HS-5 (cell line): ENCODE results near the gene CEP290.
A peak's percentile ranks its signal among the peaks of the same experiment; 100 is the strongest.

ENCODE experiments used
- DNase-seq: peaks from one replicate; pipeline ENCODE4 v3.0.0-alpha.2; 2012; ENCODE audit warnings: low read depth

CEP290 gene

DNA sequence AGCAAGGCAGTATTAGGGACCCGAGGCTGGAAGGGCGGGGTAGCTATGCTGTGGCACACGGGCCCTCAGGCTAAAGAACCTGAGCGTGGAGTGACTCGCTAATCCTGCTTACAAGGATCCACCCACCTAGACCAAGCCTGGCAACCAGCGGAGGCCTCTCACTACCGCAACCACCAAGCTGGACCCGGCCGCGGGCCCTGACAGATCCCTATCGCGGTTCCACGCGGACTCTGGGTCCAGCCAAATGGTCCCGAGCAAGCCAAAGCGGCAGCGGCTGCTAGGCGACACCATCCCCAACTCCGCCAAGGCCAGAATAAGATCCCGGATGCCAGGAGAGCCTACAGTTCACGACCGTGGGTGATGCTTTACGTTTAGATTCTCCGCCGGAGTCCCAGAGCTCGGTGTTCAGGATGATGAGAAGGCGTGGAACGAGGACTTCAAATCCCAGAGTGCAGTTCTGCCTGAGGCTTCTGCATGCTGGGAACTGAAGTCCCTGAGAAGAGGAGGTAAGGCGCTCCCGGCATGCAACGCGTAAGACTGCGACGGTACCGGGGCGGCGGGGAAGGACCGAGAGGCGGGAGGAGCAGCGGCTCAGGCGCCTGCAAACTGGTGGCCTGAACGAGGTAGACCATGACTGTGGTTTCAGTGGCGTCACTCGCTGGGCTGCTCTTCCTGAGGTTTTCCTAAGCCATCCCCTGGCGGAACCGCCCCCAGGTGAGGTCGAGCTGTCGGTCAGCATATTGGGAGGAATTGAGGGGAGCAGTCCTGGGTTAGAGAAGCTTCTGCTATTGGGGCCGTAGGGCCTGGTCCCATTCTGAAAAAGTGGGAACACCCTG, at the start of gene CEP290, which contains the start of gene TMTC3:
TSS of gene CEP290 (minus strand) at position 315 of the 836 bp plus-strand sequence. CDS start 781 bp downstream, outside the sequence.
TSS of gene TMTC3 (plus strand) at position 534 of the 836 bp plus-strand sequence. CDS start 6,009 bp downstream, outside the sequence.
- peak; percentile 97 for DNase-seq

- no peak for DNase-seq
Observed at GRCh38 chr12:88188180-88188579, 46.3 kb upstream of the CEP290 start.

DNA sequence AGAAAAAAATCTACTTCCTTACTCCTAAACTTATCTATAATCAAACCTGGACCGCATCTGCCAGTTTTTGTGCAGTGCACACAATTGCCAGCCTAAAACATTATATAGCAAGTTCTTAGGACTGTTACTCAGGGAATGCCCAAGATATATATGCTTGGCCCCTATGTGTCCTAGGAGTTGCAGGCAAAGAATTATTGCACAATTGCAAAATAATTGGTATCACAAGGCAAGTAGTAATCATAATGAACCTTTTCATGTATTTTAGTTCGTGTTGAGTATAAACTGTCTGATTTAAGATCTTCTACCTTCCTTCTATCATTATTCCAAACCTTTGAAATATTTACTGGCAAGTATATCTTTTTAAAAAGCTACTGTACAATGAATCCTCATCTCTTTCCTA, 45.7 kb upstream of the CEP290 start:
- DNase-seq = no peak

DNA sequence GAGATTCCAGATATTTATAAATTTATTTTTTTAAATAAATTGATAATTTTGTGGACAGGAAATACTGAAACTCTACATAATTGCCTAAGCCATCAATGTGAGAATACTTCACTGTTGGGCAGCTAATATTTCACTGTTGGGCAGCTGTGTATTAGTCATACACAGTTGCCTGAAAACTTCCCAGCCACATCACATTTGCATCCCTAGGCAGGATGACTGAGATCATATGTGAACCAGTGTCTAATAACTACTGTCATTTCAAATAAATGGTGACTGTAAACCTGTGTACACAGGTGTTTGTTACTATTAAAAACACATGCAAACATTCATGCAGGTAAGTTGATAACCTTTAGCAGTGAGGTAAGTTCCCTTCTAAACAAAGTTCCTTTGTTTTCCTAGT, 44.1 kb upstream of the CEP290 start:
- DNase-seq = peak; percentile 49

DNA sequence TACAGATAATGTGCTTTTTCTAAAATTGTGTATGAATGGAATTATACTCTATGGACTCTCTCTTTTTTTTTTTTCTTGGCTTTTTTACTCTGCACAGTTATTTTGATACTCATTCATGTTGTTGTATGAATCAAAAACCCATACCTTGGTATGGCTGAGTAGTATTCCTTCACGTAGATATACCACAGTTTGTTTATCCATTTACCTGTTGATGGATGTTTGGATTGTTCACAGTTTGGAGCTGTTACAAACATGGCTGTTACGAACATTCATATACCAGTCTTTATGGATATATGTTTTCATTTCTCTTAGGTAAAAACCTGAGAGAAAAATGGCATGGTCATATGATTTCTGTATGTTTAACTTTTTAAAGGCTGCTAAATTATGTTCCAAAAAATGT, 43.4 kb upstream of the CEP290 start:
- no peak for DNase-seq

- DNase-seq = no peak
Observed at GRCh38 chr12:88184196-88184595, 42.3 kb upstream of the CEP290 start.

- no peak for DNase-seq
Observed at GRCh38 chr12:88182416-88182815, 40.5 kb upstream of the CEP290 start.

DNA sequence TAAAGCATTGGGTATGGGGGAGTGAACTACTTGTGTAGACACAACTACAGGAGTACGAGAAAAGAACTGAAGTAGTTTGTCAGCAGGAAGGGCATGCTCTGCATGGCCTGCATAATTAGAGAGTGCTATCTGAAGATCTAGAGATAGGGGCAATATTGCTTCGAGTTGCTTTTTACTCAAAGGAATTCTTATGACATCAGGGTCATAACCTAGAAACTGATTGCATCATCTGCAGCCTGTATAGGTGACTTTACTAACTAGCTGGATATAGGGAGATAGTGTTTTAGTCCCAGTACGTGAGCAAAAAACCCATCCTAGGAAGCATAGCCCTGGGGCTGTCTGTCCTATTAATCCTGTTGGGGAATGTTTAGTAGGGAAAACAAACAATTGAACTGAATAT, 40.0 kb upstream of the CEP290 start:
- DNase-seq = no peak

- DNase-seq = no peak
Observed at GRCh38 chr12:88179436-88180014, 37.6 kb upstream of the CEP290 start.

- no peak for DNase-seq
Observed at GRCh38 chr12:88175544-88175943, 33.7 kb upstream of the CEP290 start.

- DNase-seq = peak; percentile 49
Observed at GRCh38 chr12:88172844-88173407, 31.0 kb upstream of the CEP290 start.

GRCh38 chr12:88167384-88167783, 25.5 kb upstream of the CEP290 start:
- no peak for DNase-seq

- DNase-seq = no peak
Observed at GRCh38 chr12:88166179-88166578, 24.3 kb upstream of the CEP290 start.

- no peak for DNase-seq
Observed at GRCh38 chr12:88163371-88163770, 21.5 kb upstream of the CEP290 start.

DNA sequence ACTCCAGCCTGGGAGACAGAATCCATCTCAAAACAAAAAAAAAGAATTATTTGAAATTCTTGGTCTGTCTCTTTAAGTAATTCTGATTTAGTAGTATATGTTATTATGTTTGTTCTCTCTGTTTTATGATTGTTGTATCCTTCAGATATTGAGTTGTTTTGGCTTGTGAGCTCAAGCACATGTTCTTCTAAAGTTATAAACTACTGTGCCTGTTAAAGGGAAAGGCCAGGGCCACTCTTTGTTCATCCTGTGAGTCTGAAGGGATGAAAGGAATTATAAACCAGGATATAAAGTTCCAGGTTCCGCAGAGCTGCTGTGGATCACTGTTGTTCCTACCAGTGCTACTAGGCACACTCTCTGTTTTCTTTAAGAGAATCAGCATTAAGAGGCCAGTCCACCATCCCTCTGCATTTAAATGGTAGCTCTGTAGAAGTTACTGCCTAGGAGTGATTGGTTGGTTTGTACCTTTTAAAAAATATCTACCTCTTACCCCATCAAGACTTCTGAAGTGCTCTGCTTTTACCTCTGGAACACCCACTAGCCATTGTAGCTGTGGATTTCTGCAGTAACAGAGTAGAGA, 14.3 kb upstream of the CEP290 start:
- no peak for DNase-seq

GRCh38 chr12:88153959-88154358, 12.1 kb upstream of the CEP290 start:
- no peak for DNase-seq

GRCh38 chr12:88150063-88150462, 8.2 kb upstream of the CEP290 start:
- no peak for DNase-seq

- no peak for DNase-seq
Observed at GRCh38 chr12:88145567-88146505, 3.9 kb upstream of the CEP290 start.

- no peak for DNase-seq
Observed at GRCh38 chr12:88144546-88145468, 2.9 kb upstream of the CEP290 start.

DNA sequence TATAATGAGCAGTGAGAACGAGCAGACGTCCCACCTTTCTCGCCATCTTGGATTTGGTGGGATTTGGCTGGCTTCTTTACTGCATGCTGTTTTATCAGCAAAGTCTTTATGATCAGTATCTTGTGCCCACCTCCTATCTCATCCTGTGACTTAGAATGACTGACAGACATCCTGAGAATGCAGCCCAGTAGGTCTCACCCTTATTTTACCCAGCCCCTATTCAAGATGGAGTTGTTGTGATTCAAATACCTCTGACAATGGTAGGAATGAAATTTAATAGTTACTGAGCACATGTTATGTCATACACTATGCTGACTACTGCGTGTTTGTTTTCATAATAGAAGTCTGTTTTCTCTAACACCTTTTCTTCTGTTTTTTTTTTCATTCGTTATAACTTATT, 2.1 kb upstream of the CEP290 start:
- no peak for DNase-seq

GRCh38 chr12:88142610-88142991, 713 bp upstream of the CEP290 start:
- no peak for DNase-seq
